Measurements from ENCODE around the gene PPIF. TPM values are rescaled to one million over a fixed set of nuclear protein-coding genes. Genes with fewer than 3 reads are reported as not detected.

PPIF gene
- total RNA-seq, 2 experiments from 2014 or later: 55.7 to 121 TPM

- no peaks in the 10 kb centered on the region for H3K9me3 ChIP-seq (ENCODE audit: low read length)
- H3K4me1 ChIP-seq (ENCODE audit: insufficient read depth, low read length, poor library complexity, severe bottlenecking): no peaks in the 10 kb centered on the region
- ChIA-PET CTCF (ENCODE audit: unreplicated experiment) (no interaction called here), POLR2A (interaction anchor here (1.7 kb wide), 1 partner anchor 31 kb away, joined by 3 read pairs; no protein-coding TSS in a partner anchor)
- no peak overlapping the region for H3K4me3 ChIP-seq (ENCODE audit: low read depth, low read length, poor library complexity, severe bottlenecking)
- H3K9me2 ChIP-seq (ENCODE audit: insufficient read depth, low read length): no peaks in the 10 kb centered on the region
- BruUV-seq (replicated peaks): no TSS peak
- intact Hi-C loops (cut with micrococcal nuclease; ENCODE audit: unreplicated experiment): no loop called here
- no peak overlapping the region for H2AFZ ChIP-seq (ENCODE audit: low read length)
- no peak overlapping the region for H3K27ac ChIP-seq (ENCODE audit: low read depth, low read length, poor library complexity, severe bottlenecking)
- no peak for TF ChIP-seq EZH2phosphoT487 (IDR thresholded peaks at IDR 0.05; ENCODE audit: borderline replicate concordance, low read depth, low read length)
- TF ChIP-seq, protein P1, sequence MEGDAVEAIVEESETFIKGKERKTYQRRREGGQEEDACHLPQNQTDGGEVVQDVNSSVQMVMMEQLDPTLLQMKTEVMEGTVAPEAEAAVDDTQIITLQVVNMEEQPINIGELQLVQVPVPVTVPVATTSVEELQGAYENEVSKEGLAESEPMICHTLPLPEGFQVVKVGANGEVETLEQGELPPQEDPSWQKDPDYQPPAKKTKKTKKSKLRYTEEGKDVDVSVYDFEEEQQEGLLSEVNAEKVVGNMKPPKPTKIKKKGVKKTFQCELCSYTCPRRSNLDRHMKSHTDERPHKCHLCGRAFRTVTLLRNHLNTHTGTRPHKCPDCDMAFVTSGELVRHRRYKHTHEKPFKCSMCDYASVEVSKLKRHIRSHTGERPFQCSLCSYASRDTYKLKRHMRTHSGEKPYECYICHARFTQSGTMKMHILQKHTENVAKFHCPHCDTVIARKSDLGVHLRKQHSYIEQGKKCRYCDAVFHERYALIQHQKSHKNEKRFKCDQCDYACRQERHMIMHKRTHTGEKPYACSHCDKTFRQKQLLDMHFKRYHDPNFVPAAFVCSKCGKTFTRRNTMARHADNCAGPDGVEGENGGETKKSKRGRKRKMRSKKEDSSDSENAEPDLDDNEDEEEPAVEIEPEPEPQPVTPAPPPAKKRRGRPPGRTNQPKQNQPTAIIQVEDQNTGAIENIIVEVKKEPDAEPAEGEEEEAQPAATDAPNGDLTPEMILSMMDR (conservative IDR thresholded peaks at IDR 0.05; ENCODE audit: low read length): no peak
- no peaks in the 10 kb centered on the region for H4K20me1 ChIP-seq (ENCODE audit: insufficient read depth, low read length)
- no peak for DNase-seq (ENCODE audit: low spot score)
- H3K4me2 ChIP-seq (ENCODE audit: low read length): no peak overlapping the region
- no peaks in the 10 kb centered on the region for H3K36me3 ChIP-seq (ENCODE audit: insufficient read depth, low read length)
- no peaks in the 10 kb centered on the region for H3K79me2 ChIP-seq (ENCODE audit: insufficient read depth, low read depth, low read length)
Measured at GRCh38 chr10:79333513-79333912, 13.8 kb upstream of the PPIF start.

- no peak for TF ChIP-seq EZH2phosphoT487 (IDR thresholded peaks at IDR 0.05; ENCODE audit: borderline replicate concordance, low read depth, low read length)
- TF ChIP-seq, protein P1 (conservative IDR thresholded peaks at IDR 0.05; ENCODE audit: low read length): no peak
- H3K4me2 ChIP-seq (ENCODE audit: low read length): no peak overlapping the region
- no peak overlapping the region for H3K27ac ChIP-seq (ENCODE audit: low read depth, low read length, poor library complexity, severe bottlenecking)
- intact Hi-C loops (cut with micrococcal nuclease; ENCODE audit: unreplicated experiment): no loop called here
- no peaks in the 10 kb centered on the region for H3K4me1 ChIP-seq (ENCODE audit: insufficient read depth, low read length, poor library complexity, severe bottlenecking)
- H2AFZ ChIP-seq (ENCODE audit: low read length): no peak overlapping the region
- H3K9me2 ChIP-seq (ENCODE audit: insufficient read depth, low read length): no peaks in the 10 kb centered on the region
- CTCF ChIA-PET (ENCODE audit: unreplicated experiment): interaction anchor here (0.8 kb wide), 1 partner anchor 10 kb away, joined by 3 read pairs; no protein-coding TSS in a partner anchor
- H3K4me3 ChIP-seq (ENCODE audit: low read depth, low read length, poor library complexity, severe bottlenecking): no peak overlapping the region
- BruUV-seq (replicated peaks): no TSS peak
- H3K79me2 ChIP-seq (ENCODE audit: insufficient read depth, low read depth, low read length): no peaks in the 10 kb centered on the region
- no peaks in the 10 kb centered on the region for H3K9me3 ChIP-seq (ENCODE audit: low read length)
- no peaks in the 10 kb centered on the region for H3K36me3 ChIP-seq (ENCODE audit: insufficient read depth, low read length)
- no peaks in the 10 kb centered on the region for H4K20me1 ChIP-seq (ENCODE audit: insufficient read depth, low read length)
- DNase-seq (ENCODE audit: low spot score): no peak
- POLR2A ChIA-PET: interaction anchor here (0.7 kb wide), 1 partner anchor 260 kb away, joined by 4 read pairs; no protein-coding TSS in a partner anchor
Measured at GRCh38 chr10:79334573-79334972, 12.7 kb upstream of the PPIF start.

GRCh38 chr10:79335094-79335469 lies 12.2 kb upstream of the PPIF start:
- Histone ChIP-seq H4K20me1 (ENCODE audit: insufficient read depth, low read length) (no peaks in the 10 kb centered on the region), H3K79me2 (ENCODE audit: insufficient read depth, low read depth, low read length) (no peaks in the 10 kb centered on the region), H3K9me2 (ENCODE audit: insufficient read depth, low read length) (no peaks in the 10 kb centered on the region), H3K36me3 (ENCODE audit: insufficient read depth, low read length) (no peaks in the 10 kb centered on the region), H2AFZ (ENCODE audit: low read length) (no peak overlapping the region), H3K9me3 (ENCODE audit: low read length) (no peaks in the 10 kb centered on the region), H3K27ac (ENCODE audit: low read depth, low read length, poor library complexity, severe bottlenecking) (no peak overlapping the region), H3K4me3 (ENCODE audit: low read depth, low read length, poor library complexity, severe bottlenecking) (no peak overlapping the region), H3K4me1 (ENCODE audit: insufficient read depth, low read length, poor library complexity, severe bottlenecking) (no peaks in the 10 kb centered on the region), H3K4me2 (ENCODE audit: low read length) (no peak overlapping the region)
- TF ChIP-seq, protein P1 (conservative IDR thresholded peaks at IDR 0.05; ENCODE audit: low read length): no peak
- no peak for TF ChIP-seq EZH2phosphoT487 (IDR thresholded peaks at IDR 0.05; ENCODE audit: borderline replicate concordance, low read depth, low read length)
- DNase-seq (ENCODE audit: low spot score): no peak
- intact Hi-C loops (cut with micrococcal nuclease; ENCODE audit: unreplicated experiment): no loop called here
- ChIA-PET CTCF (ENCODE audit: unreplicated experiment) (no interaction called here), POLR2A (interaction anchor here (0.7 kb wide), 1 partner anchor 261 kb away, joined by 4 read pairs; no protein-coding TSS in a partner anchor)
- BruUV-seq (replicated peaks): no TSS peak
